NK-92 (cell line): Measurements from ENCODE around the gene TPRN.

Experiments used
- DNase-seq: peaks from one replicate; lab custom pipeline; 2025; ENCODE audit not compliant: unreplicated experiment; lab: John Stamatoyannopoulos, UW

TPRN gene

DNA sequence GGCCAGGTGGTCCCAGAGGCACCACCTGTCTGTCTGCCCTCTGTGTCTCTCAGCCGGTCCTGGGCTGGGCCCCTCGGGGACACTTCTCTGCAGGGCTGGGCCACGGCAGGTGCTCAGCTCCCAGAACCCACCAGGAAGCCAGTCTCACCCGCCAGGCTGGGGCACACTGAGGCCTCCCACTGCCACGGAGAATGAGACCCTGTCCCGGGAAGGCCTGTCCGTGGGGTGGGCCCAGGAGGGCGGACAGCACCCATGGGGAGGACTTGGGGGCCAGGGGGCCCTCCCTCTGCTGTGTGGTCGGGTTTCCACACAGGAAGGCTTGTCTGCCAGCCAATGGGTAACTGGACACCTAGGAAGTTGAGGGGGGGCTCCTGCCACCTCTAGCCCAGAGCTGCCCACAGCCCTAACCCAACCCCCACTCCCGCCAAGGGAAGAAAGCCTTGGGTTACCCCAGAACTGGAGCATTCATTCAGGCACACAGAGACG lies 36.4 kb upstream of the TPRN start:
- no peak for DNase-seq

DNA sequence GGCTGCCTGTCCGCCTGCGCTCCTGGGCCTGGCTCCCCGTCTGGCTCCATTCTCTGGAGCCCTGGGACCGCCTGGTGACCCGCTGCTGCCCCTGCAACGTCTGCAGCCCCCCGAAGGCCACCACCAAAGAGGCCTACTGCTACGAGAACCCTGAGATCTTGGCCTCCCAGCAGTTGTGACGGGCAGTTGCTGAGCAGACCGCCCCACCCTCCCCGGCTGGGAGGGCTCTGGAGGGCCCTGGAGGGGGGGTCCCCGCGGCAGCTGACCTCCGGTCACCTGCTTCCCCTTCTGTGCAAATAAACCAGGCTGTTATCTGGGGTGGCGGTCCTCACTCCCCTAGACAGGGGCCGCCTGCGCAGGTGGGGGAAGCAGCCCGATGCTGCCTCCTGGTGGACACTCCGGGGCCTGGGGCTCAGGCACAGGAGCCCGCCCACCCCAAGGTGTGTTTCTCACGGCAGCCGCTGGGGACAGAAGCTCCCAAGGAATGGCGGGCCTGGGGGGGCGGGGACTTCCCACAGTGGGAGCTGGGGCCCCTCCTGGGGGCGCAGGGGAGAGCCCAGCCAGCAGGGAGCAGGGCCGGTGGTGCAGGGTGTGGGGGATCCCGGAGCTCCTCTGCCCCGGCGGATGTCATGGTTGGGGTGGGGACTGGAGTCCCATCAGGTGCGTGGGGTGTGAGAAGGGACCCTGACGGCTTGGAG lies 35.8 kb upstream of the TPRN start:
- peak; percentile 30 for DNase-seq

DNA sequence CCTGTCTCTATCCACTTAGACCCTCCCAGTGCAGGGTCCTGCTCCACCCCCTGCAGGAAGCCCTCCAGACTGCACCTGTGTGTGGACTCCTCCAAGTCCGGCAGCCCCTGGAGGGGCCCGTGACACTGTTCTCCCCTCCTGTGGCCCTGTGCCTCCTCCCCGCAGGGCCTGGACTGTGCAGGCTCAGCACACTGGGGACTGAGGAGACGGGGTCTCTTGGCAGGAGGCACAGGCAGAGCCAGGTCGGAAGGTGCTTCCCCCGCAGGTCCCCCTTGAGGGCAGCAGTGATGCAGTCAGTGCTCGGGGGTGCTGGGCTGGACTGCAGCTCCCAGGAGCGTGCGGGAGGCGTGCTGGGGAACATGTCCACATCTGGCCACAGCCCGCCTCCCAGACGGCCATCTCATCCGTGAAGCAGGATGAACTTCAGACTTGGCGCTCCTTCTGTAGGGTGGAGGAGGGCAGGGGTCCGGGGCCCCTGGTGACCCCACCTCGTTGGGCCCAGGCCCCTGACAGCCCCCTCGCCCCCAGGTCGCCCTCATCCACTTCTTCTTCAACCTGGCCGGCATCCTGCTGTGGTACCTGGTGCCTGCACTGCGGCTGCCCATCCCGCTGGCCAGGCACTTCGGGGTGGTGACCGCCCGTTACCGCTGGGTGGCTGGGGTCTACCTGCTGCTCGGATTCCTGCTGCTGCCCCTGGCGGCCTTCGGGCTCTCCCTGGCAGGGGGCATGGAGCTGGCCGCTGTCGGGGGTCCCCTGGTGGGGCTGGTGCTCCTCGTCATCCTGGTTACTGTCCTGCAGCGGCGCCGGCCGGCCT lies 35.1 kb upstream of the TPRN start:
- no peak for DNase-seq

DNA sequence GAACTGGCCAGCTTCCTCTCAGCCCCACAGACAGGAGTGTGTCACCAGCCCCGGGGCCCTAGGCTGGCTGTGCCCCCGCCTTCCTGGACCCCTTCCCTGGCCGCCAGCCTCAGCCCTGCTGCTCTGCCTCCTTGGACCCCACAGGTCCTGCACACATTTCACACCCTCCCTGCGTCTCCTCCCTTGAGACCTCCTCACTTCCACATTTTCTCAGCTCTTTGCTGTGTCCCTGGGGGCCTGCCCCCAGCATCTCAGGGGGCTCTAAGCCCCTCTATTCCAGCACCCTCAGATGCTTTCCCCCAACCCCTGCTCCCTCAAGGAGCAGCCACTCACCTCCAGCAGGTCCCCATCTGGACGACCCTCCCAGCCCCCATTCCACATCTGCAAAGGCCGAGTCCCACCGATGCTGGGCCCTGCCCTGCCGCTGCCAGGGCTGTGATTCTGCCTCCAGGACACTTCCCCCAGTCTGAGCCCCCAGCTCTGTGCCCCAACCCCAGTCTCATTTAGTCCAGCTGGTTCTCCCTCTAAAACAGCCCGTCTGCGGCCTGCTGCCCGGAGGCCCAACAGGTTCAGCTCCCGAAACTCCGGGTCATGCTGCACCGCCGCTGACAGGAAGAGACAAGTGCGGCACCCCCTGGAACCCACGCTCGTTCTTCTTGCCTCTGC lies 34.4 kb upstream of the TPRN start:
- DNase-seq: no peak

DNA sequence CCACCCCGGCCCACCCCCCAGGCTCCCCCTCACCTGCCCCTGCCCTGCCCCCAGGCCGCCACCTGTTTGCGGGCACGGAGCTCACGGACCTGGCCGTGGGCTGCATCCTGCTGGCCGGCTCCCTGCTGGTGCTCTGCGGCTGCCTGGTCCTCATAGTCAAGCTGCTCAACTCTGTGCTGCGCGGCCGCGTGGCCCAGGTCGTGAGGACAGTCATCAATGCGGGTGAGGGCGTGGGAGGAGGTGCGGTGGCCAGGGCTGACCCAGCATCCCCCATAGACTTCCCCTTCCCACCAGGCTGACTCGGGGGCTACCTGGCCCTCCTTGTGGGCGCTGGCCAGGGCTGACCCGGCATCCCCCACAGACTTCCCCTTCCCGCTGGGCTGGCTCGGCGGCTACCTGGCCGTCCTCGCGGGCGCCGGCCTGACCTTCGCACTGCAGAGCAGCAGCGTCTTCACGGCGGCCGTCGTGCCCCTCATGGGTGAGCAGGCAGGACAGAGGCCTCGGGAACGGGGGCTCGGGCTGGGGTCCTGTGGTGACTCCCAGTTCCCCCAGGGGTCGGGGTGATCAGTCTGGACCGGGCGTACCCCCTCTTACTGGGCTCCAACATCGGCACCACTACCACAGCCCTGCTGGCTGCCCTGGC lies 33.6 kb upstream of the TPRN start:
- DNase-seq: no peak

DNA sequence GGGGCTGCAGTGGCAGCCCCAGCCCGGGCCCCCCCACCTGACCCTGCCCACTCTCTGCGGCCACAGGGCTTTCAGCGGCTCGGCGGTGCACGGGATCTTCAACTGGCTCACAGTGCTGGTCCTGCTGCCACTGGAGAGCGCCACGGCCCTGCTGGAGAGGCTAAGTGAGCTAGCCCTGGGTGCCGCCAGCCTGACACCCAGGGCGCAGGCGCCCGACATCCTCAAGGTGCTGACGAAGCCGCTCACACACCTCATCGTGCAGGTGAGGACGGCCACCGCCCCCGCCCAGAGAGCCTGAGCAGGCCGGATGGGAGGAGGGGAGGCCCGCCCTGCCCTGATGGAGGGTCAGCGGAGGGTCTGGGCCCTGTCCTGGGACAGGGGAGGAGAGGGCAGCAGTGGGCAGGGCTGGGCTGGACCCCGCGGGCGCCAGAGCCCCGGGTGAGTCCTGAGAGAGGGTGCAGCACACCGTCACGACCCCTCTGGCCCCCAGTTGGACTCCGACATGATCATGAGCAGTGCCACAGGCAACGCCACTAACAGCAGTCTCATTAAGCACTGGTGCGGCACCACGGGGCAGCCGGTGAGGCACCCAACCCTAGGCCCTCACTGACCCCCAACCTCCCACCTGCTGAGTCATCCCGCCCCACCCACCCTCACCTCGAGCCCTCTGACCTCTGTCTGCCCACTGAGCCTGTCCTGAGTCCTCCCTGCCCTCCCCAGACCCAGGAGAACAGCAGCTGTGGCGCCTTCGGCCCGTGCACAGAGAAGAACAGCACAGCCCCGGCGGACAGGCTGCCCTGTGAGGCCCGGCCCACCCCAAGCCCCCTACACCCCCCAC lies 32.8 kb upstream of the TPRN start:
- no peak for DNase-seq

DNA sequence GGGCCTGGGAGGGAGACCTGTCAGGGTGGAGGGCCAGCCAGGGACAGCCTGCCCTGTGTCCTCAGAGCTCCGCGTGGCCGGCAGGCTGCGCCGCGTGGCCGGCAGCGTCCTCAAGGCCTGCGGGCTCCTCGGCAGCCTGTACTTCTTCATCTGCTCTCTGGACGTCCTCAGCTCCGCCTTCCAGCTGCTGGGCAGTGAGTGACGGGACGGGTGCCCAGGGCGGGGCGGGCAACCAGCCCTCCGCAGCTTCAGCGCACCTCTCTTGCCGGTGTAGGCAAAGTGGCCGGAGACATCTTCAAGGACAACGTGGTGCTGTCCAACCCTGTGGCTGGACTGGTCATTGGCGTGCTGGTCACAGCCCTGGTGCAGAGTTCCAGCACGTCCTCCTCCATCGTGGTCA lies 32.0 kb upstream of the TPRN start:
- no peak for DNase-seq

DNA sequence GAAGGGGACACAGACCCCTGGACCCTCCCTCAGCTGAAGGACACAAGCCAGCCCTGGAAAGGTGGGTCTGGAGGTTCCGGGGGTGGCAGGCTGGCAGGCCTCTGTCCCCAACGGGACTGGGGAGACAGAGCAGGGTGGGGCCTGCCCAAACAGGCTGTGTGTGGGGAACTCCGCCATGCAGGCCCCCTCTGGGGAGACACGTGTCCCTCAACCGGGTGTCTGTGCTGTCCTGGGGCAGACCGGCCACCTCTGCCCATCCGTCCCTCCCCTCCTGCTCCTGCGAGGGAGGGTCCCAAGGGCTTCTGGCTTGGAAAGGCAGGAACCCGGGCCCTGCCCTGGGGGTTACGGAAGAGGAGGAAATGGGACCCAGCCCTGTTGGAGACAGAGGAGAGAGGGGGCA lies 31.6 kb upstream of the TPRN start:
- DNase-seq: no peak

DNA sequence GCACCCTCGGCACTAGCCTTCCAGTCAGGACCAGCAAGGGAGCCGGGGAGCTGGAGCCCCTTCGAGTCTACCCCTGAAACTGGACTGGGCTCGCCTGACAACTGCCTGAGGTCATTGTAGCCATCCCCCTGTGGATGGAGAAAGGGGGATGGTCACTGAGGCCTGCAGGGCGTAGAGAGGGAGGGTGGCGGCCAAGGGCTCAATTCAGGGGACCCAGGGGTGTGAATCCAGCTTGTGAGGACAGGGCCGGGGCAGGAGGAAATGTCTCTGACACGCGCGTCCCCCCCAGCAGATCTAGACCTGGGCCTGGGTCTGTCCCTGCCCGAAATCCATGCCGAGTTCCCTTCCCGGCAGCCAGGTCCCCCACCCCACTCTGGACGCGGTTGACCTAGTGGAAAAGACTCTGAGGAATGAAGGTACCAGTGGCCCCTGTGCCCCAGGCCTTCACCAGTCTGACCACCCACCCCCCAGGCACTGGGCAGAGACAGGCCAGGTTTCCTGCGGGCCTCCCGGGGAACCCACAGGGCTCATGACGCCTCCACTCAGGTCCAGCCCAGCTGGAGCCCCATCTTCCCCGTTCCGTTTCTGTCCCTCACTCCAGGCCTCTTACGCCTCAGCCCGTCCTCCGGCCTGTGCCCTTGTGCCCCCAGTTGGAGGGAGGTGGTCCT lies 31.0 kb upstream of the TPRN start:
- DNase-seq: no peak

DNA sequence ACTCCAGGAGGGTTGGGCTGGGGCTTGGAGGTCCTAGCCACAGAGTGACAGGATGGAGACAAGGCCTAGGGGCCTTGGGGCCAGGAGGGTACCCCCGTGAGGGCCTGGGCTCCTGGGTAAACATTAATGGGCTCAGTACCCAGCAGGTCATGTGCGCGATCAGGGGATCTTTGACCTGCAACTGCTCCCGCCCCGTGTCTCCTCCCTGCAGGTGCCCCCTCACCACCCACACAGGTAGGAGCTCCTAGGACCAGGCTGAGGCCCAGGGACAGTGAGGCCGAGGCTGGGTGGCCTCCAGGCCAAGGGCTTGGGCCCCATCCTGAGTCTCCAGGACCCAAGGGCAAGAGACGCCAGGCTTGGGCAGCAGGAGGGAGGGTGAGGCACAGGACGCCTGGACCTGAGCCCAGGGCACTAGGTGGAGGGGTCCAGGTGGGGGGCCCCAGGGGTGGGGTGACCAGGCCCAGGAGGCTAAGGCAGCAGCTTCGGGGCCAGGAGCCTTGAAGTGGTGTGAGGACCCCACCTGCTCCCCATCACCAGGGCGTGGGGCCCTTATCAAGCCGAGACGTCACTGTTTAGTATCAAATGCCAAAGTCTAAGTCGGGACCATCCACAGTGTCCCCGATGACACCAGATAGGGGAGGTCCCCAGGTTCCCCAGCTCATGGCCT lies 30.3 kb upstream of the TPRN start, which contains the start of gene SLC34A3:
Gene SLC34A3 (plus strand): TSS at position 197 of the 667 bp plus-strand sequence. CDS start 802 bp downstream, outside the sequence.
- DNase-seq: no peak

DNA sequence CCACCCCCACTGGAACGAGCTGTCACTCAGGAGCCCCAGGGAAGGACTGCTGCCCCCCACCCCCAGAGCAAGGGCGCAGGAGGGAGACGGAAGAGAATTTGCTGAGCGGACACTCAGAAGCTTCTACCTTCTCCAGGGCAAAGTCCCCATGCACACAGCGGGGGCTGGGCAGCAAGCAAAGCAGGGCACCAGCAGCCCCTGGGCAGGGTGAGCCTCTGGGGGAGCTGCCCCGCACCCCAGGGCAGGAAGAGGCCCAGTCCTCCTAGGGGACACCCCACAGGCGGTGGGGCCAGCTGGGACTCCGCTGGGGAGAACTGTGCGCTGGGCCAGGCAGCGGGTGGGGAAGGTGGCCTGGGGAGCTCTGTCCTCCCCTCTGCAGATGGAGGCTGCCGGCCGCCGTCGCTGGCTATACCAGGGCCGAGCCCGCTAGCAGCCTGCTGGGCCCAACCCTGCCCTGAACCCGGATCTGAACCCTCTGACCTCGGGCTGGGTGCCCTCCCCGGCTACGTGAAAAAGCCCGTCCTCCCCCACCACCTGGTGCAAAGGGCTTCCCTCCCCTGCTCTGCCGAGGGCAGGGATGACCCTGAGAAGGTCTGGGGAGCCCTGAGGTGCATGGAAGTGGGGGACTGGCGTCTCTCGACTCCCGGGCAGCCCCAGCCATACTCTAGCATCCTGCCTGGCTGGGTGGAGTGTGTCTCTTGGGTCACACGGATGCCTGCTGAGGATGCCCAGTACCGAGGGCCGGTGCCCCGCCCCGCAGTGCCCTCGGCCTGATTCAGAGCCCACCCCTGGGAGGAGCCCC lies 29.6 kb upstream of the TPRN start:
- DNase-seq: no peak

DNA sequence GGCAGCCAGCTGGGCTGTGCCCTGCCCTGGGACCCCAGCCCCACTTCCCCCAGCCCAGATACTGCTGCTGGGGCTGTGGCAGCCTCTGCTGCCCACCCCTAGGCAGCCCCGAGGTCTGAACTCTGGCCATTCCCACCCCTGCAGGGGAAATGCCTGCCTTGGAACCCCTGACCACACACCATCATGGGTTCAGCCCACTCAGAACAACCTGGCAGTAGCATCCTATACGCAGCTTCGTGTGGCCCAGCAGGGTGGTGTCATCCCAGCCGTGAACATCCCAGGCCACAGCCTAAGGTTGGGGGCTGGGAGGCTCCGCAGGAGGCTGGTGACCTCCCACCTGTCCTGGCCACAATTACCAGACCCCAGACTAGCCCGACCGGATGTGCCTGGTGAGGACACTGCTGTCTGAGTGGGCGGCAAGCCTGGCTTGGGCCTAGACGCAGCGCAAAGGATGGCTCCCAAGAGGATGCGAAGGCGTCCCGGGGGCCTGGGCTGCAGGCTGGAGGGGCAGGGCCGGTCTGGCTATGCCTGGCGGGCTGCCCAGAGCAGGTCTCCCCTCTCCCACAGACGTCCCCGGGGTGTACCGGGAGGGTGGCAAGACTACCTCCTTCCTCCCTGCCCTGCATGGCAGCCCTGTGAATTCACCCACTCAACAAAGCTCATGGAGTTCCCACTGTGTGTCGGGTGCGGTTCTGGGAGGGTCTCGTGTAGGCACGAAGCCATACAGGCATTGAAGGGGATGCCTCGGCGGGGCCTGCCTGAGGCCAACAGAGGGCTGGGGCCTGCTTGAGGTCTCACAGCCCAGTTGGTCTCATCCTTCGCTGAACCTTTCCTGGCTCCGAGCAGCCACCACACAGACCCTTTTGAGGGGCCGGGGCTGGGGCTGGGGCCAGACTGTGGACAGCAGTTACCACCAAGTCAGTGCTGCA lies 28.7 kb upstream of the TPRN start:
- no peak for DNase-seq

DNA sequence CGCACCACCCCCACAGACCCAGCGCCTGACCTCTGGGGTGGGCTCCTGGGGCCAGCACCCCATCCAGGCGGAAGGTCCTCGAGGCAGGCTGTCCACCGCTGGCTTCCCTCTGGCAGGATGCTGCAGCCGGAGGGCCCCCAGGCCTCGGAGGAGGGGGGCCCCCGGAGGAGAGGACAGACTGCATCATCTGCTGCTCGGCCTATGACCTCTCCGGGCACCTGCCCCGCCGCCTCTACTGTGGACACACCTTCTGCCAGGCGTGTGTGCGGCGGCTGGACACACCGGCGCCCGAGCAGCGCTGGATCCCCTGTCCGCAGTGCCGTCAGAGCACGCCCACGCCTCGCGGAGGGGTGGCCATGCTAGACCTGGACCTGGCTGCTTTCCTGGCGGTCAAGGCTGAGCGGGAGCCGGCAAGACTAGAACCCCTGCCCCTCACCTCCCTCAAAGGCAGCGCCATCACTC lies 28.0 kb upstream of the TPRN start:
- DNase-seq: no peak

DNA sequence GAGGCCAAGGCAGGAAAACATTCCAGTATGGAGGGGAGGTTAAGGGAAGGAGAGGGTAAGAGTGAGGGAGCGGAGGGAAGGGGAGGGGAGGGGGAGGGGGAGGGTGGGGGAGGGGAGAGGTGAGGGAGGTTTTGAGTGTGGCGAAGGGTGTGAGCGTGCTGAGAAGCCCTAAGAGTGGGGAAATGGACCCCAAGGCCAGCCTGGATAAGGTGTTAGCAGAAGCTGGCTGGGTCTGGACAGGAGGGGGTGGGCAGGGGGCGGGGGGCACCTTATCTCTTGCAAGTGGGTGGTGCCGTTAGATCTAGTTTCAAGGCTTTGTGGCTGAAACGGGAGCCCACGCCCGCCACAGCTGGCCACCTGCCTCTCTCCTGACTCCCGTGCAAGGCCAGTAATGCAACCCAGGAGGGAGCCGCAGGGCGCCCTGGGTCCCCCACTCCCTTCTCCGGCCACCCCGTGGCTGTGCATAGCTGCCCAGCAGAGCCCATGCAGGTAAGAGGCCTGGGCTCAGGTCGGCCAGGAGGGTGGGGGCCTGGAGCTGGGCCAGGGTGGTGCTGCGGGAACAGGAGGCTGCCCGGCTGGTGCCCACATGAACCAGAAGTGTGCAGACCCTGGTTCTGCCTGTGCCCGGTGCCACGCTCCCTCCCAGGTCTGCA lies 27.4 kb upstream of the TPRN start:
- no peak for DNase-seq

DNA sequence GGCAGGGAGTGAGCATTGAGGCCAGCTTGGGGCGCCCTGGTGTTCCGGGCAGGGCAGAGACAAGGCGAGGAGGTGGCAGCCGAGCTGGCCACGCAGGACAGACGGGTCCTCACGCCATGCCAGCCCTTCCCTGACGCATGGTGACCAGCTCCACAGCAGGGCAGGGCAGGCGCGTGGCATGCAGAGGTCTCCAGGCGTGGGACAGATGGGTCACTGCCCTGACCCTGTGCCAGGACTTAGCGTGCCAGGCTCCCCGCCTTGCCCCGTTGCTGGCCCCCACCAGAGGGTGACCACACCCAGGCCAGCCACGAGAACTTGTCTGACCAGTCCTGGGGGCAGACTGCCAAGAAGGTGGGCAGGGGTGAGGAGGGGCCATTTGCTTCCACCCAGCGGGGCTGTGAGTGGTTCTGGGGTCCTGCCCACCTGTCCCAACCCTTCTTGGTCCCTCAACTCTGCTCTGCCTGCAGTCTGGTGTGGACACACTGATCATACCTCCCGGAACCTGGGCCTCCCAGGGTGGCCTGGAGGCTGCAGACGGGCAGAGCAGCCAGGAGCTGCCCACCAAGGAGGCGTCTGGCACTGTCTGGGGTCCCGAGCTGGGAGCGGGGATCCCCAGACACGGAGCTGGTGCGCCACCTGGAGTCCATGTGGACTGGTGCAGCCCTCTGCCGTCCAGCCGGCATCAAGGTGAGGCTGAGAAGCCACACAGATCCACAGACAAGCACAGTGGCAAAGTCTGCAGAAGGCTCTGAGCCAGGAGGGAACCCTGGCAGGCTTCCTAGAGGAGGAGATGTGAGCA lies 26.7 kb upstream of the TPRN start, which contains the start of gene RNF224:
Gene RNF224 (plus strand): TSS at position 449 of the 799 bp plus-strand sequence. CDS start 834 bp downstream, outside the sequence.
- no peak for DNase-seq
